SU-DHL-6 (cell line): ENCODE measurements around the gene TECPR2.

Experiments
- H2AFZ ChIP-seq: fragments of 200-600 bp; sonication (generic); 2 replicates; pipeline ENCODE4 v1.6.1; 2014; ENCODE audit warnings: low read depth, mild to moderate bottlenecking, moderate library complexity, mixed read lengths, antibody characterized with exemption, low read length; ENCODE audit not compliant: severe bottlenecking
- H3F3A ChIP-seq: fragments of 200-600 bp; shearing (Covaris generic); 2 replicates; pipeline ENCODE4 v1.6.0; 2016; ENCODE audit warnings: antibody characterized with exemption, mild to moderate bottlenecking; ENCODE audit not compliant: insufficient read depth
- H3K27ac ChIP-seq: fragments of 200-600 bp; sonication (generic); 2 replicates; pipeline ENCODE4 v1.5.1; 2016; ENCODE audit warnings: low read depth, mild to moderate bottlenecking, low read length, moderate library complexity, mixed read lengths
- H3K27me3 ChIP-seq: fragments of 200-600 bp; sonication (generic), shearing (Covaris generic); 2 replicates; pipeline ENCODE4 v1.6.0; 2014; ENCODE audit warnings: mild to moderate bottlenecking, low read length
- H3K36me3 ChIP-seq: fragments of 200-600 bp; sonication (generic); 2 replicates; pipeline ENCODE4 v1.6.1; 2014; ENCODE audit warnings: mild to moderate bottlenecking, low read length, mixed read lengths
- H3K4me2 ChIP-seq: fragments of 300-600, 200-600 bp; shearing (Covaris generic), sonication (generic); 2 replicates; pipeline ENCODE4 v1.6.0; 2014; ENCODE audit warnings: low read length, low read depth, mild to moderate bottlenecking; ENCODE audit not compliant: poor library complexity, severe bottlenecking
- H3K4me3 ChIP-seq: fragments of 200-600 bp; sonication (generic); 2 replicates; pipeline ENCODE4 v1.5.1; 2014; ENCODE audit warnings: antibody characterized with exemption, low read length, mild to moderate bottlenecking, mixed read lengths; ENCODE audit not compliant: insufficient read depth, poor library complexity, severe bottlenecking
- H3K79me2 ChIP-seq: fragments of 200-600 bp; sonication (generic); 2 replicates; pipeline ENCODE4 v1.6.1; 2014; ENCODE audit warnings: mild to moderate bottlenecking, low read length, moderate library complexity; ENCODE audit not compliant: insufficient read depth
- H3K9ac ChIP-seq: fragments of 200-600 bp; sonication (generic); 2 replicates; pipeline ENCODE4 v1.7.0; 2014; ENCODE audit warnings: mild to moderate bottlenecking, low read length
- H3K9me2 ChIP-seq: fragments of 200-600 bp; sonication (generic); replicated peaks from 2 replicates; pipeline ENCODE4 v1.6.1; 2014; ENCODE audit warnings: low read length; ENCODE audit not compliant: insufficient read depth
- H3K9me3 ChIP-seq: fragments of 200-600 bp; sonication (generic); 2 replicates; pipeline ENCODE4 v1.6.1; 2014; ENCODE audit warnings: low read length, mixed read lengths; ENCODE audit not compliant: insufficient read depth
- H4K20me1 ChIP-seq: fragments of 200-600 bp; sonication (generic); 2 replicates; pipeline ENCODE4 v1.6.1; 2014; ENCODE audit warnings: low read depth, mild to moderate bottlenecking, antibody characterized with exemption, low read length, moderate library complexity, mixed read lengths
- CTCF ChIP-seq: fragments of 200-600 bp; sonication (generic); IDR thresholded peaks from one replicate; pipeline ENCODE4 v1.5.1; 2017; ENCODE audit warnings: antibody characterized with exemption, mild to moderate bottlenecking, low read length, moderate library complexity; ENCODE audit not compliant: insufficient read depth, poor library complexity, severe bottlenecking
- EZH2phosphoT487 ChIP-seq: fragments of 200-600 bp; sonication (generic), shearing (Covaris generic); conservative IDR thresholded peaks from 2 replicates; pipeline ENCODE4 v1.6.1; 2018; ENCODE audit warnings: mild to moderate bottlenecking, antibody characterized with exemption, low read length, moderate library complexity, mixed read lengths

Gene TECPR2

DNA sequence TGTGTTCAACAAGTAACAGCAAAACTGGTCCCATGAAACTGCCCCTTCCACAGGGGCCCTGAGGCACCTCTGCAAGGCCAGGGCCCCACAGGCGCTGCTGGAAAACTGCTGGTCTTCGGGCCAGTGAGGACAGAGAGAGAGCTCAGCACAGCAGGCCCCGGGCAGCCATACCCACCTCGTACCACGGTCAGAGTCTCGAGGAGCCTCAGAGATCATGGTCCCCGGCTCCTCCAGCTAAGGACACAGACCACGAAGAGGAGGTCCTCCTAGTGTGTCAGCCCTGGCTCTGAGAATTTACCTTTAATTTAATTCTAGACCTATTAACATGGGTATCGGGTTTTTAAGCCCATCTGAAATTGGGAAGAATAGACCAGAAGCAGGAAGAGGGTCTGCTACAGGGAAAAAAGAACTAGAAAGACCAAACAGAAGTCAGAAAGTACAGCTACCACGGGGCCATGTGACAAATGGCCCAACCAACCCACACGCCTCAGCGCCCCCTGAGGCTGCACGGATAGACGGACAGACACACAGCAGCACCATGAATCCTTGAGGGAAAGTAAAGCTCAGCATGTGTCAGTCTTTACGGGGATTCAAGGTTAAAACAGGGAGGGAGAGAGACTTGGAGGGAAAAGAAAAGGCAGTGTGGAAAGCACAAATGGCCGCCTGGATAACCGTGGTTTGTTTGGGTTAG, 123.9 kb downstream of the TECPR2 start:
- Histone ChIP-seq H3K9me2 (no peaks in the 10 kb centered on the region), H3K4me2 (no peak overlapping the region), H3K27ac (no peak overlapping the region), H3F3A (no peaks in the 10 kb centered on the region), H4K20me1 (no peaks in the 10 kb centered on the region), H3K9ac (no peak overlapping the region), H3K9me3 (no peaks in the 10 kb centered on the region), H3K4me3 (no peak overlapping the region), H2AFZ (no peak overlapping the region), H3K79me2 (no peaks in the 10 kb centered on the region), H3K27me3 (no peaks in the 10 kb centered on the region), H3K36me3 (no peaks in the 10 kb centered on the region)
- TF ChIP-seq EZH2phosphoT487 (no peak), CTCF (no peak)

- H4K20me1 ChIP-seq: no peaks in the 10 kb centered on the region
- H3K9ac ChIP-seq: no peak overlapping the region
- H3K4me2 ChIP-seq: no peak overlapping the region
- H2AFZ ChIP-seq: no peak overlapping the region
- H3K9me2 ChIP-seq: no peaks in the 10 kb centered on the region
- H3K79me2 ChIP-seq: no peaks in the 10 kb centered on the region
- no peaks in the 10 kb centered on the region for H3K36me3 ChIP-seq
- TF ChIP-seq EZH2phosphoT487 (no peak), CTCF (no peak)
- H3K27ac ChIP-seq: no peak overlapping the region
- H3K4me3 ChIP-seq: no peak overlapping the region
- no peaks in the 10 kb centered on the region for H3F3A ChIP-seq
- no peaks in the 10 kb centered on the region for H3K27me3 ChIP-seq
- no peaks in the 10 kb centered on the region for H3K9me3 ChIP-seq
Measured at GRCh38 chr14:102487204-102487577, 124.5 kb downstream of the TECPR2 start.

GRCh38 chr14:102490456-102490855, 127.7 kb downstream of the TECPR2 start:
- no peak overlapping the region for H2AFZ ChIP-seq
- H3K9ac ChIP-seq: no peak overlapping the region
- H3K9me2 ChIP-seq: no peaks in the 10 kb centered on the region
- H3K27ac ChIP-seq: no peak overlapping the region
- no peak overlapping the region for H3K4me2 ChIP-seq
- no peaks in the 10 kb centered on the region for H3K79me2 ChIP-seq
- no peaks in the 10 kb centered on the region for H4K20me1 ChIP-seq
- H3F3A ChIP-seq: no peaks in the 10 kb centered on the region
- no peaks in the 10 kb centered on the region for H3K27me3 ChIP-seq
- H3K4me3 ChIP-seq: no peak overlapping the region
- H3K9me3 ChIP-seq: no peaks in the 10 kb centered on the region
- TF ChIP-seq CTCF (no peak), EZH2phosphoT487 (no peak)
- no peaks in the 10 kb centered on the region for H3K36me3 ChIP-seq
